ENCODE measurements around the gene LAMC3.
"Not testable (repeated sequence)": the region's sequence is repeated elsewhere in the genome, so short reads cannot be mapped to it uniquely, and the experiment has no call there.

The LAMC3 gene

GRCh38 chr9:131031005-131031641, 22.1 kb downstream of the LAMC3 start:
- DNase-seq: no peak

- no peak for DNase-seq
Measured at GRCh38 chr9:131031642-131032005, 22.6 kb downstream of the LAMC3 start.

DNA sequence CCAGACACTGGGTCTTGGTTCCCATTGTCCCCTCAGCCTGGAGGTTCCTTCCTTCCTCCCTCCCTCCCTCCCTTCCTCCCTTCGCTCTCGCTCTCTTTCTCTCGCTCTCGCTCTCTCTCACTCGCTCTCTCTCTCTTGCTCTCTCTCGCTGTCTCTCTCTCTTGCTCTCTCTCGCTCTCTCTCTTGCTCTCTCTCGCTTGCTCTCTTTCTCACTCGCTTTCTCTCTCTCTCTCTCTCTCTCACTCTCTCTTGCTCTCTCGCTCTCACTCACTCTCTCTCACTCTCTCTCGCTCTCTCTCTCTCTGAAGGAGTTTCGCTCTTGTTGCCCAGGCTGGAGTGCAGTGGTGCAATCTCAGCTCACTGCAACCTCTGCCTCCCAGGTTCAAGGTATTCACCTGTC, 23.4 kb downstream of the LAMC3 start:
- DNase-seq: no peak

- no peak for DNase-seq
Measured at GRCh38 chr9:131033269-131034224, 24.6 kb downstream of the LAMC3 start.

GRCh38 chr9:131034268-131034667, 25.3 kb downstream of the LAMC3 start:
- no peak for DNase-seq

DNA sequence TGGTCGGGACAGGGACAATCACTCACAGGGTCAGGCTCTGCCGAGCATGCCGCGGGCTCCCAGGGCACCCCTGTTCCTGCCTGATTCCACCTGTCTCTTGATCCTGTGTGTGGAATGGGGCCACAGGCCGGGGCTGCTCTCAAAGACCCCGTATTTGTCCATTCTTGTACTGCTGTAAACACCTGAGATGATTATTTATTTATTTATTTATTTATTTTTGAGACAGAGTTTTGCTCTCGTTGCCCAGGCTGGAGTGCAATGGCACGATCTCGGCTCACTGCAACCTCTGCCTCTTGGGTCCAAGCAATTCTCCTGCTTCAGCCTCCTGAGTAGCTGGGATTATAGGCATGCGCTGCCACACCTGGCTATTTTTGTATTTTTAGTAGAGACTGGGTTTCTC, 25.8 kb downstream of the LAMC3 start:
- DNase-seq: not testable (repeated sequence)

DNA sequence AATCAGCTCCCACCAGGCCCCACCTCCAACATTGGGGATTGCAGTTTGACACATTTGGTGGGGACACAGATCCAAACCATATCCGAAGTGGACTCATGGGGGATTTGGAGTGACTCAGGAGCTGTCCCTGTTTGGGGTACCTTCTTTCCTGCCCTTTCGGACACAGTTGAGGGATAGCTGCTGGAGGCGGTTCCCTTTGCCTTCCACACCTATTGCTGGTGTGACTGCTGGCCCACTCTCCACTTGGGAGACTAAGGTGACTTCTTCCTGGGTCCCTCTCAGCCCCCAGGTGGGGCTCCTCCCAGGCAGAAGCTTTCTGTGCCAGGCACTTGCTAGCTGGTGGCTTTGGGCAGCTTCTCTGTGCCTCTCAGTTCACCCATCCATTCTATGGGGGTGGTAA, 26.6 kb downstream of the LAMC3 start:
- DNase-seq: no peak

GRCh38 chr9:131036071-131036470, 27.1 kb downstream of the LAMC3 start:
- no peak for DNase-seq

DNA sequence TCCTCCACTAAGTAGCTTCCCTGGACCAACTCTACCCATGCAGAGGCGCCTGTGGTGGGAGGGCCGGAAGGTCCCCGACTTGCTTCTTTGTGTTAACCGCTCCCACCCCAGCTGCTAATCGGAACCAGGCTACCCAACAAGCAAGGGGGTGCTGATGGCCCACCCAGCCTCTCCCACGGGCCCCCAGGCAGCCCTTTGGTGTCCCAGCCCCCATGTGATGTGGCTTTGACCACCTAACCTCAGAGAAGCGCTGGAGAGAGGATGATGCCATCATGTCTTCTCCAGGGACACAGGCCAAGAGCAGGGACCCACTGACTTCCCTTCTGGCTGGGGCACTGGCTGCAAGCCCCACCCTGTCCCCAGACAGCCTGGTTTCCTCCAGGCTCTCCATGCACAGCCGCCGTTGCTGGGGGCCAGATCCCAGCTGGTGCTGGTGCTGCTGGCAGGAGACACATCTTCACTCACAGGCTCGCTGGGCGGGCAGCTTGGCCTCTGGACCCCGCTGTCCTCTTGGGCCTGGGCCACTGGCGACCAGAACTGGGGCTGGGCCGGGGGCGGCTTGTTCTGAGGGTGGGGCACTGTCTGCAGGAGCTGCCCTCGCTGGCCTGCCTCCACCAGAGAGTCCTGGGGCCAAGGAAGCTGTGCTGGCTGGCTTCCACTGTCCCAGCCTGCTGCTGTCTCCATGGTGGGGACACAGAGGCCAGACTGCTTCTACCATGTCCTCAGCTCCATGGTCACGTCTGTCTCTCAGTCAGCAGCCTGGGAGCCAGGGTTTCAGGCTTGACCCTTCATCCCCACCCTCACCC, 27.8 kb downstream of the LAMC3 start:
- DNase-seq: no peak

DNA sequence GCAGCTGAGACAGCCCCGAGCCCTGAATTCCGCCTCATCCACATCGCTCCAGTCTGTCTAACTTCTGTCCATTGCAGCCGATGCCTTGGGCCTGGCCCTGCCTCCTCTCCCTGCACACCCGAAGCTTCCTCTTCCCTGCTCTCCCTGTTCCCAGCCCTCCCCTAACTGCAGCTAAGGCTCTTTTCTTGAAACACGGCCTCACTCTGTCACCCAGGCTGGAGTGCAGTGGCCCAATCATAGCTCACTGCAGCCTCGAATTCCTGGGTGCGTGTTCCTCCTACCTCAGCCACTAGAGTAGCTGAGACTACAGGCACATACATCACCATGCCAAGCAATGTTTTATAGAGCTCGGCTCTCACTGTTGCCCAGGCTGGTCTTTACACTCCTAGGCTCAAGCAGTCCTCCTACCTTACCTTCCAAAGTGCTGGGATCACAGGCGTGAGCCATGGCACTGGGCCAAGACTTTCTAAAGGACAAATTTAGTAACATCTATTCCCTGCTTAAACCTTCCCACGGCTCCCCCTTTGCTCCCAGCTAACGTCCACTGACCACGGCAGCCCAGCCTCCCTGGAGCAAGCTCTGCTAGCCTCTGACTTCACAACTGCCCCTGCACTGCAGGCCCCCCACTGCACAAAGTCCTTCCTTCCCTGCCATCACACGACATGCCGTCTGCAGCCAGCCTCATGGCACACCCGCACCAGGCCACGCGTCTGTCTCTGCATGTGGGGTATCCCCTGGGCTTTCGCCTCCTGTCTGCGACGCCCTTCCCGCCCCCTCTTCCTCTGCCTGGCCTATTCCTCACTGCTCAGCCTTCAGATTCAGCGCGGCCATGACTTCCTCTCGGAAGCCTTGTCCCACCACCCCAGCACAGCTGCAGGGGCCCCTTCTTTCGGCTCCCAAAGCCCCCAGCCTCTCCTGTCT, 28.6 kb downstream of the LAMC3 start:
- DNase-seq: no peak

GRCh38 chr9:131038256-131039128, 29.5 kb downstream of the LAMC3 start:
- no peak for DNase-seq

DNA sequence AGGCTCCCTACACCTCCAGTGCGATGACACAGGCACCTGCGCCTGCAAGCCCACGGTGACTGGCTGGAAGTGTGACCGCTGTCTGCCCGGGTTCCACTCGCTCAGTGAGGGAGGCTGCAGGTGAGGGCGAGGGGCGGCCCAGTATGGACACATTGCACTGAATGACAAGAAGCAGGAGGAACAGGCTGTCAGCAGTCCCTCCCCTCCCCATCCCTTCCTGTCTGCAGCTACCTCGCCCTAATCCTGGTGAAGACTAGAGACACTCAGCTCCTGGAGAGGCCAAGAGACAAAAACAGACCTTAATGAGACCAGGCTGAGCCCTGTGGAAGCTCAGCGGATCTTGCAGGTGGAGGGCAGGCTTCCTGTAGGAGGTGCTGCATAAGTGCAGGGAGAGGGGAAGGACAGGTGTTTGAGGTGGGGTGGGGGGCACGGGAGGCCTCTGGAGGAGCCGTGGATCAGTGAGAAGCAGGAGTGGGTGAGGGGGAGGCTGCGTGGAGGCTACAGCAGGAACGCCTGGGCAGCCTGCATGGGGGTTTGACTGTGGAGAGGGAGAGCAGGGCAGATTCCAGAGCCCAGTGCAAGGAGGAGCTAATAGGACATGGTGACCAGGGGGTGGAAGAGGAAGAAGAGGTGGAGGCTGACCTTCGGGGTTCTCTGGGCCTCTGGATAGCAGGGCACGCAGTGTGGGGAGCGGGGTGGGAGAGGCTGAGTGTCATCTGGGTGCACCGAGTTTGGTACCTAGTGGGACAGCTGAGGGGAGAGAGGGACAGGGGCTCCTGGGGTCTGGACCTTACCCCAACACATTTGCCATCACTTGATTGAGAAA, 30.4 kb downstream of the LAMC3 start:
- no peak for DNase-seq

- no peak for DNase-seq
Measured at GRCh38 chr9:131042666-131043065, 33.7 kb downstream of the LAMC3 start.

- peak; percentile 17 for DNase-seq
Measured at GRCh38 chr9:131043087-131043486, 34.1 kb downstream of the LAMC3 start.

- no peak for DNase-seq
Measured at GRCh38 chr9:131043646-131044045, 34.7 kb downstream of the LAMC3 start.

DNA sequence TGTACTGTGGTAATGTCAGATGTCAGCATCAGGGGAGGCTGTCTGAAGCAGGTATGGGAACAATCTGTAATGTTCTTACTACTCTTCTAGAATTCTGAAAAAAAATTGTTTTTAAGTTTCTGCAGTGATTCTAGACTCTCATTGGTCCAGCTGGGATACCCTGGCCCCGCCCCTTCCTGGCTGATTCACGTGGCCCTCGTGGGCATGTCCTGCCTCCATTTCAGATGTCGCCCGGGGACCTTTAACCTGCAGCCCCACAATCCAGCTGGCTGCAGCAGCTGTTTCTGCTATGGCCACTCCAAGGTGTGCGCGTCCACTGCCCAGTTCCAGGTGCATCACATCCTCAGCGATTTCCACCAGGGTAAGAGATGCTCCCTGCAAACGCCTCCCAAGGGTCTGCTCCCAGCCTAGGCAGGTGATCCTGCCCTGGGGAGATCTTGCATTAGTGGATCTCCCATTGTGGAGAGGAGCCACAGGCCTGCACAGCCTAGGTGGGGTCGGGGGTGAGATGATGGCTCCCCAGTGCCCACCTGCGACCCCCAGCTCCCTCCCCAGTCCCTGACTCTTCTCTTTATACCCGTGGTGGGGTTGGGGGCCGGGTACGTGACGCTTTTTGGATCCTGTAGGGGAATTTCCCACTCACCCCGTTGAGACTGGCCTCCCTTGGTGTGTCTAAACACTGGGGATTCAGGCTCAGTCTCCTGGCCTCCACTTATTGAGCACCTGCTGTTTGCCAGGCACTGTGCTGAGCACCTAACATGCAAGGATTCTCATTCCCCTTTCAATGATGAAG, 36.5 kb downstream of the LAMC3 start:
- DNase-seq: no peak

- DNase-seq: no peak
Measured at GRCh38 chr9:131046093-131046380, 37.1 kb downstream of the LAMC3 start.

GRCh38 chr9:131046581-131047202, 37.7 kb downstream of the LAMC3 start:
- DNase-seq: peak; percentile 15

DNA sequence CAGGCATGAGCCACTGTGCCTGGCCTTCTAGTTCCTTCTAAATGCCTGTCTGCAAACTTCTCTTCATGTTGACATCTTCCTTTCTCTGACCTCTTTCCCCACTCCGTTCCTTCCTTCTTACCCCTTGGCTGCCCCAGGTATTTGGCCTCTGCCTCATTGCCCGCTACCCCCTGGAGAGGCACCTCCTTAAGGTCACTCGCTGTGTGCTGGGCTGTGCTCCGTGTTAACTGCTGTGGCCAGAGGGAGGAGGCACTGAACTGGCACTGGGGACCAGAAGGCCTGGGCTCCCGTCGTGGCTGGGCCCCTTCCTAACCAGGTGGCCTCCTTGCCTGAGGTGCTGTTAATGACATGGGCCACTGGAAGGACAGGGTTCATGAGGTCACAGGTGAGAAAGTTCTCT, 39.4 kb downstream of the LAMC3 start:
- no peak for DNase-seq

All from GF-D8 (cell line).